HEK293 (cell line): Measurements from ENCODE around the gene PCDH18.

Source experiments
- BCL11B ChIP-seq: fragments of 450-650 bp; formaldehyde crosslinking; IDR thresholded peaks from 2 replicates; pipeline ENCODE4 v1.5.1; 2016; ENCODE audit warnings: low read depth, missing biosample characterization, missing genetic modification characterization
- FEZF1 ChIP-seq: fragments of 450-650 bp; formaldehyde crosslinking; IDR thresholded peaks from 2 replicates; pipeline ENCODE4 v1.5.1; 2016; ENCODE audit warnings: missing biosample characterization, missing genetic modification characterization
- HOXA7 ChIP-seq: sonication (generic); formaldehyde crosslinking; IDR thresholded peaks from 2 replicates; pipeline ENCODE4 v1.8.1; 2022; ENCODE audit warnings: missing genetic modification reagents, borderline replicate concordance
- HOXD13 ChIP-seq: sonication (generic); formaldehyde crosslinking; IDR thresholded peaks from 2 replicates; pipeline ENCODE4 v1.8.0; 2022; ENCODE audit warnings: missing genetic modification reagents, borderline replicate concordance
- OSR2 ChIP-seq: fragments of 450-650 bp; formaldehyde crosslinking; IDR thresholded peaks from 2 replicates; pipeline ENCODE4 v1.5.1; 2016; ENCODE audit warnings: missing biosample characterization, missing genetic modification characterization
- ZBTB21 ChIP-seq: fragments of 450-650 bp; formaldehyde crosslinking; IDR thresholded peaks from 2 replicates; pipeline ENCODE4 v1.5.1; 2017; ENCODE audit warnings: missing biosample characterization, missing genetic modification characterization
- ZBTB7A ChIP-seq: fragments of 450-650 bp; formaldehyde crosslinking; IDR thresholded peaks from 2 replicates; pipeline ENCODE4 v1.5.1; 2016; ENCODE audit warnings: low read depth, missing biosample characterization, missing genetic modification characterization
- ZFP37 ChIP-seq: fragments of 450-650 bp; formaldehyde crosslinking; IDR thresholded peaks from 2 replicates; pipeline ENCODE4 v1.5.1; 2016; ENCODE audit warnings: missing biosample characterization, missing genetic modification characterization
- ZIC2 ChIP-seq: fragments of 450-650 bp; formaldehyde crosslinking; IDR thresholded peaks from 2 replicates; pipeline ENCODE4 v1.5.1; 2016; ENCODE audit warnings: missing biosample characterization, missing genetic modification characterization
- ZNF114 ChIP-seq: fragments of 450-650 bp; formaldehyde crosslinking; IDR thresholded peaks from 2 replicates; pipeline ENCODE4 v1.5.0; 2017; ENCODE audit warnings: missing biosample characterization, missing genetic modification characterization
- ZNF366 ChIP-seq: fragments of 450-650 bp; formaldehyde crosslinking; conservative IDR thresholded peaks from 2 replicates; pipeline ENCODE4 v1.5.1; 2016; ENCODE audit warnings: missing biosample characterization, missing genetic modification characterization
- ZNF530 ChIP-seq: fragments of 450-650 bp; formaldehyde crosslinking; IDR thresholded peaks from 2 replicates; pipeline ENCODE4 v1.5.1; 2016; ENCODE audit warnings: low read depth, missing biosample characterization, missing genetic modification characterization
- ZNF626 ChIP-seq: fragments of 450-650 bp; sonication (Bioruptor Pico); formaldehyde crosslinking; IDR thresholded peaks from 2 replicates; pipeline ENCODE4 v1.5.1; 2018; ENCODE audit warnings: missing biosample characterization, missing genetic modification characterization, inconsistent platforms
- ZNF654 ChIP-seq: fragments of 450-650 bp; formaldehyde crosslinking; IDR thresholded peaks from 2 replicates; pipeline ENCODE4 v1.5.1; 2016; ENCODE audit warnings: low read depth, missing biosample characterization, missing genetic modification characterization
- ZNF660 ChIP-seq: fragments of 450-650 bp; IDR thresholded peaks from 2 replicates; pipeline ENCODE4 v1.5.1; 2018; ENCODE audit warnings: missing biosample characterization, mild to moderate bottlenecking, missing genetic modification characterization
- ZNF792 ChIP-seq: fragments of 450-650 bp; formaldehyde crosslinking; IDR thresholded peaks from 2 replicates; pipeline ENCODE4 v1.5.1; 2016; ENCODE audit warnings: missing biosample characterization, missing genetic modification characterization
- ZNF830 ChIP-seq: fragments of 450-650 bp; IDR thresholded peaks from 2 replicates; pipeline ENCODE4 v1.5.0; 2018; ENCODE audit warnings: missing biosample characterization, missing genetic modification characterization, low read depth, mild to moderate bottlenecking, moderate library complexity
- ZSCAN30 ChIP-seq: fragments of 450-650 bp; IDR thresholded peaks from 2 replicates; pipeline ENCODE4 v1.5.1; 2018; ENCODE audit warnings: missing biosample characterization, mild to moderate bottlenecking, missing genetic modification characterization, moderate library complexity
- TF ChIP-seq, protein P1 (sequence below): fragments of 450-650 bp; formaldehyde crosslinking; IDR thresholded peaks from 2 replicates; pipeline ENCODE4 v1.5.1; 2016; ENCODE audit warnings: missing biosample characterization, missing genetic modification characterization
- TF ChIP-seq, protein P2 (sequence below): fragments of 450-650 bp; formaldehyde crosslinking; IDR thresholded peaks from 2 replicates; pipeline ENCODE4 v1.5.1; 2016; ENCODE audit warnings: missing biosample characterization, missing genetic modification characterization, low read depth
- TF ChIP-seq, protein P3 (sequence below): fragments of 450-650 bp; formaldehyde crosslinking; IDR thresholded peaks from 2 replicates; pipeline ENCODE4 v1.5.1; 2016; ENCODE audit warnings: missing biosample characterization, missing genetic modification characterization
- TF ChIP-seq, protein P4 (sequence below): fragments of 450-650 bp; formaldehyde crosslinking; IDR thresholded peaks from 2 replicates; pipeline ENCODE4 v1.5.1; 2016; ENCODE audit warnings: missing biosample characterization, missing genetic modification characterization
- TF ChIP-seq, protein P5 (sequence below): fragments of 450-650 bp; formaldehyde crosslinking; IDR thresholded peaks from 2 replicates; pipeline ENCODE4 v1.5.1; 2016; ENCODE audit warnings: missing biosample characterization, missing genetic modification characterization

The PCDH18 gene

DNA sequence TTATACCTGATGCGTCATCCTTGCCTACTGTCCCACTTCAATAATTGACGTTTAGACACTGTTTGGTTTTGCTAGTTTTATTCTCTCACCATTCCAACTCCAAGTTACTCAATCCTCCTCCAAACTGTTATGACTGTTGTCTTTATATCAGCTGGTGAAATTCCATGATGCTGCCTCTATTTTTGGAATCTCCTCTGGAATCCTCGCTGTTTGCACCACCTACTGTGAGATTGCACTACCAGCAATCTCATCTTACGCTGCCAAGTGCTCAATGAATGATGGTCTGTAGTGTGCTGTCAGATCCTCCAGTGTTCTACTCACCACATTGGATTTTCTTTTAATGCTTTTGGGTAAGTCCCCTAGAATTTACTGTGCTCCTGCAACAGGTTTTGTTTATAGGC lies 13.2 kb upstream of the PCDH18 start (continued):
- TF ChIP-seq, protein P1, sequence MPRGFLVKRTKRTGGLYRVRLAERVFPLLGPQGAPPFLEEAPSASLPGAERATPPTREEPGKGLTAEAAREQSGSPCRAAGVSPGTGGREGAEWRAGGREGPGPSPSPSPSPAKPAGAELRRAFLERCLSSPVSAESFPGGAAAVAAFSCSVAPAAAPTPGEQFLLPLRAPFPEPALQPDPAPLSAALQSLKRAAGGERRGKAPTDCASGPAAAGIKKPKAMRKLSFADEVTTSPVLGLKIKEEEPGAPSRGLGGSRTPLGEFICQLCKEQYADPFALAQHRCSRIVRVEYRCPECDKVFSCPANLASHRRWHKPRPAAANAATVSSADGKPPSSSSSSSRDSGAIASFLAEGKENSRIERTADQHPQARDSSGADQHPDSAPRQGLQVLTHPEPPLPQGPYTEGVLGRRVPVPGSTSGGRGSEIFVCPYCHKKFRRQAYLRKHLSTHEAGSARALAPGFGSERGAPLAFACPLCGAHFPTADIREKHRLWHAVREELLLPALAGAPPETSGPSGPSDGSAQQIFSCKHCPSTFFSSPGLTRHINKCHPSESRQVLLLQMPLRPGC (tag by site-specific recombination): peak; percentile 52; the same call in 1 of the 2 replicates
- no peak for TF ChIP-seq HOXA7 (CRISPR knock-in tag)
- TF ChIP-seq ZFP37: no peak
- peak; percentile 78; the same call in 1 of the 2 replicates for TF ChIP-seq ZBTB21 (tag by site-specific recombination)
- TF ChIP-seq, protein P2, sequence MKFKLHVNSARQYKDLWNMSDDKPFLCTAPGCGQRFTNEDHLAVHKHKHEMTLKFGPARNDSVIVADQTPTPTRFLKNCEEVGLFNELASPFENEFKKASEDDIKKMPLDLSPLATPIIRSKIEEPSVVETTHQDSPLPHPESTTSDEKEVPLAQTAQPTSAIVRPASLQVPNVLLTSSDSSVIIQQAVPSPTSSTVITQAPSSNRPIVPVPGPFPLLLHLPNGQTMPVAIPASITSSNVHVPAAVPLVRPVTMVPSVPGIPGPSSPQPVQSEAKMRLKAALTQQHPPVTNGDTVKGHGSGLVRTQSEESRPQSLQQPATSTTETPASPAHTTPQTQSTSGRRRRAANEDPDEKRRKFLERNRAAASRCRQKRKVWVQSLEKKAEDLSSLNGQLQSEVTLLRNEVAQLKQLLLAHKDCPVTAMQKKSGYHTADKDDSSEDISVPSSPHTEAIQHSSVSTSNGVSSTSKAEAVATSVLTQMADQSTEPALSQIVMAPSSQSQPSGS (tag by site-specific recombination): no peak
- no peak for TF ChIP-seq ZBTB7A (tag by site-specific recombination)
- TF ChIP-seq, protein P3, sequence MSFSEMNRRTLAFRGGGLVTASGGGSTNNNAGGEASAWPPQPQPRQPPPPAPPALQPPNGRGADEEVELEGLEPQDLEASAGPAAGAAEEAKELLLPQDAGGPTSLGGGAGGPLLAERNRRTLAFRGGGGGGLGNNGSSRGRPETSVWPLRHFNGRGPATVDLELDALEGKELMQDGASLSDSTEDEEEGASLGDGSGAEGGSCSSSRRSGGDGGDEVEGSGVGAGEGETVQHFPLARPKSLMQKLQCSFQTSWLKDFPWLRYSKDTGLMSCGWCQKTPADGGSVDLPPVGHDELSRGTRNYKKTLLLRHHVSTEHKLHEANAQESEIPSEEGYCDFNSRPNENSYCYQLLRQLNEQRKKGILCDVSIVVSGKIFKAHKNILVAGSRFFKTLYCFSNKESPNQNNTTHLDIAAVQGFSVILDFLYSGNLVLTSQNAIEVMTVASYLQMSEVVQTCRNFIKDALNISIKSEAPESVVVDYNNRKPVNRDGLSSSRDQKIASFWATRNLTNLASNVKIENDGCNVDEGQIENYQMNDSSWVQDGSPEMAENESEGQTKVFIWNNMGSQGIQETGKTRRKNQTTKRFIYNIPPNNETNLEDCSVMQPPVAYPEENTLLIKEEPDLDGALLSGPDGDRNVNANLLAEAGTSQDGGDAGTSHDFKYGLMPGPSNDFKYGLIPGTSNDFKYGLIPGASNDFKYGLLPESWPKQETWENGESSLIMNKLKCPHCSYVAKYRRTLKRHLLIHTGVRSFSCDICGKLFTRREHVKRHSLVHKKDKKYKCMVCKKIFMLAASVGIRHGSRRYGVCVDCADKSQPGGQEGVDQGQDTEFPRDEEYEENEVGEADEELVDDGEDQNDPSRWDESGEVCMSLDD: no peak
- peak; percentile 33 for TF ChIP-seq ZNF654 (tag by site-specific recombination)
- TF ChIP-seq ZNF626 (tag by site-specific recombination): no peak
- TF ChIP-seq ZNF792 (tag by site-specific recombination): 0 out of 2 replicates have a peak, but pooled peaks have one; percentile 34
- TF ChIP-seq FEZF1 (tag by site-specific recombination): 0 out of 2 replicates have a peak, but pooled peaks have one; percentile 27
- peak; percentile 30; the same call in 1 of the 2 replicates for TF ChIP-seq ZNF660 (tag by site-specific recombination)
- TF ChIP-seq OSR2 (tag by site-specific recombination): peak; percentile 58
- TF ChIP-seq BCL11B (tag by site-specific recombination): no peak
- TF ChIP-seq ZNF366 (tag by site-specific recombination): peak; percentile 36; the same call in 1 of the 2 replicates
- TF ChIP-seq HOXD13 (CRISPR knock-in tag): no peak
- TF ChIP-seq ZNF114 (tag by site-specific recombination): no peak
- TF ChIP-seq, protein P4, sequence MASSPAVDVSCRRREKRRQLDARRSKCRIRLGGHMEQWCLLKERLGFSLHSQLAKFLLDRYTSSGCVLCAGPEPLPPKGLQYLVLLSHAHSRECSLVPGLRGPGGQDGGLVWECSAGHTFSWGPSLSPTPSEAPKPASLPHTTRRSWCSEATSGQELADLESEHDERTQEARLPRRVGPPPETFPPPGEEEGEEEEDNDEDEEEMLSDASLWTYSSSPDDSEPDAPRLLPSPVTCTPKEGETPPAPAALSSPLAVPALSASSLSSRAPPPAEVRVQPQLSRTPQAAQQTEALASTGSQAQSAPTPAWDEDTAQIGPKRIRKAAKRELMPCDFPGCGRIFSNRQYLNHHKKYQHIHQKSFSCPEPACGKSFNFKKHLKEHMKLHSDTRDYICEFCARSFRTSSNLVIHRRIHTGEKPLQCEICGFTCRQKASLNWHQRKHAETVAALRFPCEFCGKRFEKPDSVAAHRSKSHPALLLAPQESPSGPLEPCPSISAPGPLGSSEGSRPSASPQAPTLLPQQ: 0 out of 2 replicates have a peak, but pooled peaks have one; percentile 37
- TF ChIP-seq ZNF830 (tag by site-specific recombination): no peak
- TF ChIP-seq ZSCAN30 (tag by site-specific recombination): no peak
- TF ChIP-seq ZNF530 (tag by site-specific recombination): no peak
- TF ChIP-seq ZIC2 (tag by site-specific recombination): peak; percentile 45
- TF ChIP-seq, protein P5, sequence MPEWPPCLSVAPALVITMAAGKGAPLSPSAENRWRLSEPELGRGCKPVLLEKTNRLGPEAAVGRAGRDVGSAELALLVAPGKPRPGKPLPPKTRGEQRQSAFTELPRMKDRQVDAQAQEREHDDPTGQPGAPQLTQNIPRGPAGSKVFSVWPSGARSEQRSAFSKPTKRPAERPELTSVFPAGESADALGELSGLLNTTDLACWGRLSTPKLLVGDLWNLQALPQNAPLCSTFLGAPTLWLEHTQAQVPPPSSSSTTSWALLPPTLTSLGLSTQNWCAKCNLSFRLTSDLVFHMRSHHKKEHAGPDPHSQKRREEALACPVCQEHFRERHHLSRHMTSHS (tag by site-specific recombination): no peak
